Trophoblast cell (in vitro differentiated cells and primary cell): ENCODE data around the gene NMUR1. TPM values are rescaled to one million over a fixed set of nuclear protein-coding genes. Genes with fewer than 3 reads are reported as not detected.
"Not testable (repeated sequence)": the region's sequence is repeated elsewhere in the genome, so short reads cannot be mapped to it uniquely, and the experiment has no call there.

Experiments used
- DNase-seq, 2 donors: peaks; one replicate each; pipeline ENCODE4 v3.0.0-alpha.2; 2016
- H2AFZ ChIP-seq: 2 replicates; pipeline ENCODE4 v1.6.1; 2013; ENCODE audit warnings: low read length, moderate library complexity, mild to moderate bottlenecking; ENCODE audit not compliant: insufficient read depth, poor library complexity
- H2AK5ac ChIP-seq: 2 replicates; pipeline ENCODE4 v1.6.1; 2013; ENCODE audit warnings: mild to moderate bottlenecking, low read length
- H2BK120ac ChIP-seq: 2 replicates; pipeline ENCODE4 v1.6.1; 2013; ENCODE audit warnings: low read length, mild to moderate bottlenecking, moderate library complexity; ENCODE audit not compliant: insufficient read depth, poor library complexity
- H2BK12ac ChIP-seq: 2 replicates; pipeline ENCODE4 v1.6.1; 2013; ENCODE audit warnings: mild to moderate bottlenecking, low read length, moderate library complexity
- H2BK5ac ChIP-seq: 2 replicates; pipeline ENCODE4 v1.6.1; 2013; ENCODE audit warnings: low read length, low read depth, moderate library complexity, mild to moderate bottlenecking; ENCODE audit not compliant: poor library complexity
- H3K14ac ChIP-seq: 2 replicates; pipeline ENCODE4 v1.6.1; 2013; ENCODE audit warnings: mild to moderate bottlenecking, low read length
- H3K18ac ChIP-seq: 2 replicates; pipeline ENCODE4 v1.6.1; 2013; ENCODE audit warnings: mild to moderate bottlenecking, low read length
- H3K23ac ChIP-seq: 2 replicates; pipeline ENCODE4 v1.6.1; 2013; ENCODE audit warnings: low read length
- H3K27ac ChIP-seq: 2 replicates; pipeline ENCODE4 v1.5.1; 2013; ENCODE audit warnings: low read depth, mild to moderate bottlenecking, inconsistent platforms, low read length, moderate library complexity
- H3K27me3 ChIP-seq: 2 replicates; pipeline ENCODE4 v1.6.1; 2013; ENCODE audit warnings: inconsistent platforms, mild to moderate bottlenecking, low read length, moderate library complexity; ENCODE audit not compliant: insufficient read depth
- H3K36me3 ChIP-seq, 2 experiments: 1 replicate in 1 of 2; 2 replicates in 1 of 2; pipeline ENCODE4 v1.6.1; 2013; ENCODE audit warnings: low read length in 2 of 2, mild to moderate bottlenecking in 2 of 2, moderate library complexity in 1 of 2; ENCODE audit not compliant: insufficient read depth in 2 of 2, control insufficient read depth in 1 of 2
- H3K4ac ChIP-seq: 2 replicates; pipeline ENCODE4 v1.6.1; 2013; ENCODE audit warnings: low read depth, mild to moderate bottlenecking, low read length, moderate library complexity
- H3K4me1 ChIP-seq, 2 experiments: 1 replicate in 1 of 2; 2 replicates in 1 of 2; pipeline ENCODE4 v1.6.1; 2013; ENCODE audit warnings: low read length in 2 of 2, mild to moderate bottlenecking in 2 of 2, moderate library complexity in 1 of 2; ENCODE audit not compliant: insufficient read depth in 2 of 2, control insufficient read depth in 1 of 2
- H3K4me2 ChIP-seq: 2 replicates; pipeline ENCODE4 v1.6.1; 2013; ENCODE audit warnings: inconsistent platforms, mild to moderate bottlenecking, low read length, moderate library complexity
- H3K4me3 ChIP-seq: 2 replicates; pipeline ENCODE4 v1.5.1; 2013; ENCODE audit warnings: mild to moderate bottlenecking, low read depth, low read length, inconsistent platforms
- H3K79me1 ChIP-seq: one replicate; pipeline ENCODE4 v1.6.1; 2013; ENCODE audit warnings: low read length
- H3K79me2 ChIP-seq: 2 replicates; pipeline ENCODE4 v1.6.1; 2013; ENCODE audit warnings: low read length, mild to moderate bottlenecking; ENCODE audit not compliant: control insufficient read depth, insufficient read depth, poor library complexity
- H3K9ac ChIP-seq: 2 replicates; pipeline ENCODE4 v1.6.1; 2013; ENCODE audit warnings: mild to moderate bottlenecking, low read length
- H3K9me3 ChIP-seq: 2 replicates; pipeline ENCODE4 v1.6.1; 2013; ENCODE audit warnings: low read depth, mild to moderate bottlenecking, control low read depth, inconsistent platforms, low read length; ENCODE audit not compliant: insufficient read depth
- H4K12ac ChIP-seq: 2 replicates; pipeline ENCODE4 v1.6.1; 2013; ENCODE audit warnings: low read depth, mild to moderate bottlenecking, low read length, moderate library complexity
- H4K8ac ChIP-seq: 2 replicates; pipeline ENCODE4 v1.6.1; 2013; ENCODE audit warnings: low read depth, mild to moderate bottlenecking, low read length, moderate library complexity
- H4K91ac ChIP-seq: one replicate; pipeline ENCODE4 v1.6.1; 2013; ENCODE audit warnings: low read depth, mild to moderate bottlenecking, low read length, moderate library complexity
- WGBS: extraction: QIAGEN DNeasy Blood & Tissue Kit; methylation state at CpG from one replicate; pipeline ENCODE4 v1.1.7; 2013; ENCODE audit warnings: missing lambda C conversion rate; ENCODE audit not compliant: insufficient read length, insufficient coverage; ENCODE audit errors: extremely low coverage; 5-methylcytosine and 5-hydroxymethylcytosine counted together
- polyA plus RNA-seq: library from polyadenylated mRNA; stranded (reverse); fragments of 200-250 nt; gene quantifications from 2 replicates; pipeline ENCODE4 v1.2.3, GENCODE V29; 2013

Gene NMUR1, protein sequence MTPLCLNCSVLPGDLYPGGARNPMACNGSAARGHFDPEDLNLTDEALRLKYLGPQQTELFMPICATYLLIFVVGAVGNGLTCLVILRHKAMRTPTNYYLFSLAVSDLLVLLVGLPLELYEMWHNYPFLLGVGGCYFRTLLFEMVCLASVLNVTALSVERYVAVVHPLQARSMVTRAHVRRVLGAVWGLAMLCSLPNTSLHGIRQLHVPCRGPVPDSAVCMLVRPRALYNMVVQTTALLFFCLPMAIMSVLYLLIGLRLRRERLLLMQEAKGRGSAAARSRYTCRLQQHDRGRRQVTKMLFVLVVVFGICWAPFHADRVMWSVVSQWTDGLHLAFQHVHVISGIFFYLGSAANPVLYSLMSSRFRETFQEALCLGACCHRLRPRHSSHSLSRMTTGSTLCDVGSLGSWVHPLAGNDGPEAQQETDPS
- 0.03 TPM in 1 of 2 replicates, not detected in the other for polyA plus RNA-seq

DNA sequence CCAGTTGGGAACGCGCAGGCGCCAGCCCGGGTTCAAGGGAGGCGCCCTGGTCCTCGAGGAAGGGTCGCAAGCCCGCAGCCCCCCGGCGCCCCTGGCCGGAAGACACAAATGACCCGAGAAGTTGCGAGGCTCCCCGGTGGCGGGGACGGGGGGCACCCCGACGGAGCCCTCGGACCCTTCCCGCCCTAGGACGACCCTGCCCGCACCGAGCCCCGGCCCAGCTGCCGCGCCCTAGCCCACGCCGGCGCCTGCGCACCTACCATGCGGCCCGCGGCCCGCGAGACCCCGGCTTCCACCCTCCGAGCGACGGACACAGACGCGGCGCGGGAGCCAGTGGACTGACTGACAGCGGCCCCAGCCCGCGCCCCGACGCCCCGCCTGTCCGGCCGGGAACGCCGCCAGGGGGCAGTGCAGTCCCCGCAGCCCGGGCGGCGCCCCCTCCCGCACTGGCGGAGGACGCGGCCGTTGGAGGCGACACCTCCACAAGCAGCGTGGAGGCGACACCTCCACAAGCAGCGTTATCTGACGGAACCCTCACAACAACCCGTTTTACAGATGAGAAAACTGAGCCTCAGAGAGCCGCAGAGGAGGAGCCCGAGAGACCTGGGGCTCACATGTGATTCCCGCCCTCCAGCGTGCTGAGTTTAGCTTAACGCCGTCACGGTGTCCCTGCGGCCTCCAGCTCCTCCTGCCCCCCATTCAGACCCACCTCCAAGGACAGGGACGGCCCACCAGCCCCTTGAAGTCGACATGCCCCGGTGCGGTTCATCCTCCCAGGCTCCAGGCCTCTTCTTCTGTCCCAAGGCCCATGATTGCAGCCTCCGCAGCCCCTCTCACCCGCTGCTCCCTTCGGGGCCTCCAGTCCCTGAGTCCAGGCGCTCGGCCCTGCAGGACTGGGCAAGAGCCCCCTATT is at the start of gene NMUR1:
TSS of gene NMUR1 (minus strand) at position 347 of the 913 bp plus-strand sequence. CDS start at position 263, 84 bp downstream.
- Histone ChIP-seq H3K9ac (no peak within 1 kb of the TSS), H4K8ac (peak within 1 kb of the TSS; percentile 36), H2BK12ac (no peak within 1 kb of the TSS), H2BK5ac (no peak within 1 kb of the TSS), H3K36me3 (no peaks in the 10 kb centered on the region), H3K23ac (no peak within 1 kb of the TSS), H3K18ac (no peak within 1 kb of the TSS), H2AK5ac (no peak within 1 kb of the TSS), H4K91ac (no peak within 1 kb of the TSS), H3K14ac (peak within 1 kb of the TSS; percentile 23), H3K4me2 (peak within 1 kb of the TSS; percentile 51), H3K27me3 (peaks cover 11% of the 10 kb centered on the region), H4K12ac (no peak within 1 kb of the TSS), H3K4me3 (no peak within 1 kb of the TSS), H3K79me1 (no peaks in the 10 kb centered on the region), H2AFZ (peak within 1 kb of the TSS; percentile 82), H3K79me2 (no peaks in the 10 kb centered on the region), H2BK120ac (no peak within 1 kb of the TSS), H3K4ac (no peak within 1 kb of the TSS), H3K4me1 (peaks cover 0 to 5% of the 10 kb centered on the region in 2 experiments), H3K9me3 (peaks cover 5% of the 10 kb centered on the region), H3K27ac (no peak within 1 kb of the TSS)
- peak; percentile 25 to 69 for DNase-seq
- WGBS, result no CpG with 5 or more reads among the region's 85 CpGs

- no peaks in the 10 kb centered on the region for H3K79me2 ChIP-seq
- H3K27ac ChIP-seq, result no peak overlapping the region
- no peak overlapping the region for H3K18ac ChIP-seq
- H4K91ac ChIP-seq, result no peak overlapping the region
- H3K4me2 ChIP-seq, result no peak overlapping the region
- H3K14ac ChIP-seq, result no peak overlapping the region
- peaks cover 5 to 8% of the 10 kb centered on the region in 2 experiments for H3K4me1 ChIP-seq
- no peak overlapping the region for H3K4ac ChIP-seq
- no peak for DNase-seq
- no peaks in the 10 kb centered on the region for H3K27me3 ChIP-seq
- H2BK120ac ChIP-seq, result no peak overlapping the region
- H2AK5ac ChIP-seq, result no peak overlapping the region
- H3K9ac ChIP-seq, result peak overlapping the region; percentile 54
- H3K36me3 ChIP-seq, result no peaks in the 10 kb centered on the region
- H4K12ac ChIP-seq, result no peak overlapping the region
- H3K4me3 ChIP-seq, result peak overlapping the region; percentile 48
- H2AFZ ChIP-seq, result no peak overlapping the region
- peak overlapping the region; percentile 42 for H3K23ac ChIP-seq
- peaks cover 10% of the 10 kb centered on the region for H3K79me1 ChIP-seq
- no peaks in the 10 kb centered on the region for H3K9me3 ChIP-seq
- H2BK5ac ChIP-seq, result no peak overlapping the region
- H2BK12ac ChIP-seq, result no peak overlapping the region
- H4K8ac ChIP-seq, result no peak overlapping the region
- WGBS, result 100% methylated on average over 1 of the region's 3 CpGs
Measured at GRCh38 chr2:231579560-231579959, 49.3 kb upstream of the NMUR1 start.

GRCh38 chr2:231578655-231579054 is 48.4 kb upstream of the NMUR1 start:
- H3K79me1 ChIP-seq, result peaks cover 10% of the 10 kb centered on the region
- H3K36me3 ChIP-seq, DNase-seq, H2AK5ac ChIP-seq, H2BK120ac ChIP-seq, H3K9ac ChIP-seq, H3K4me1 ChIP-seq, H3K4ac ChIP-seq, H2AFZ ChIP-seq, H3K27me3 ChIP-seq, H4K91ac ChIP-seq, H3K27ac ChIP-seq, H3K4me2 ChIP-seq, H3K9me3 ChIP-seq, H4K12ac ChIP-seq, H3K79me2 ChIP-seq, H3K4me3 ChIP-seq, H3K18ac ChIP-seq, H2BK5ac ChIP-seq, H4K8ac ChIP-seq, H3K14ac ChIP-seq, H3K23ac ChIP-seq, H2BK12ac ChIP-seq: not testable (repeated sequence)
- no CpG with 5 or more reads among the region's 2 CpGs for WGBS

- Histone ChIP-seq H3K4me3 (no peak overlapping the region), H3K9me3 (no peaks in the 10 kb centered on the region), H3K4me1 (peaks cover 13 to 17% of the 10 kb centered on the region in 2 experiments), H4K12ac (no peak overlapping the region), H2AK5ac (no peak overlapping the region), H3K79me2 (peaks cover 2% of the 10 kb centered on the region), H3K9ac (no peak overlapping the region), H2BK120ac (peak overlapping the region; percentile 29), H2BK5ac (peak overlapping the region; percentile 1), H3K79me1 (peaks cover 17% of the 10 kb centered on the region), H2BK12ac (peak overlapping the region; percentile 27), H2AFZ (no peak overlapping the region), H3K27ac (peak overlapping the region; percentile 56), H4K91ac (peak overlapping the region; percentile 49), H3K27me3 (no peaks in the 10 kb centered on the region), H3K23ac (no peak overlapping the region), H3K4ac (no peak overlapping the region), H3K36me3 (no peaks in the 10 kb centered on the region), H3K4me2 (no peak overlapping the region), H3K14ac (peak overlapping the region; percentile 6), H3K18ac (no peak overlapping the region), H4K8ac (peak overlapping the region; percentile 25)
- no CpG with 5 or more reads among the region's 4 CpGs for WGBS
- no peak for DNase-seq
Measured at GRCh38 chr2:231576465-231576864, 46.2 kb upstream of the NMUR1 start.
